VCaP (cell line): ENCODE measurements around the gene PKNOX1.
"Not testable (repeated sequence)": the region's sequence is repeated elsewhere in the genome, so short reads cannot be mapped to it uniquely, and the experiment has no call there.

ENCODE experiments used
- H3K27ac ChIP-seq: fragments of 450-650 bp; 2 replicates; pipeline ENCODE4 v1.5.1; 2017
- CTCF ChIP-seq: fragments of 450-650 bp; conservative IDR thresholded peaks from 2 replicates; pipeline ENCODE4 v1.5.1; 2017; ENCODE audit warnings: mild to moderate bottlenecking, moderate library complexity

Gene PKNOX1

GRCh38 chr21:42959728-42960127 lies 14.6 kb upstream of the PKNOX1 start:
- H3K27ac ChIP-seq = no peak overlapping the region
- TF ChIP-seq CTCF = no peak

GRCh38 chr21:42962380-42963007 lies 11.9 kb upstream of the PKNOX1 start:
- no peak overlapping the region for H3K27ac ChIP-seq

GRCh38 chr21:42964086-42964485 lies 10.3 kb upstream of the PKNOX1 start:
- no peak for TF ChIP-seq CTCF
- H3K27ac ChIP-seq = no peak overlapping the region

More at GRCh38 chr21:42962380-42963007, 11.9 kb upstream of the PKNOX1 start:
- no peak for TF ChIP-seq CTCF

GRCh38 chr21:42964546-42965210 lies 9.7 kb upstream of the PKNOX1 start:
- no peak for TF ChIP-seq CTCF
- no peak overlapping the region for H3K27ac ChIP-seq

- H3K27ac ChIP-seq = no peak overlapping the region
- TF ChIP-seq CTCF = no peak
Measured at GRCh38 chr21:42965211-42965560, 9.2 kb upstream of the PKNOX1 start.

GRCh38 chr21:42967616-42968015 lies 6.7 kb upstream of the PKNOX1 start:
- H3K27ac ChIP-seq = not testable (repeated sequence)

GRCh38 chr21:42969193-42969600 lies 5.2 kb upstream of the PKNOX1 start:
- TF ChIP-seq CTCF = no peak
- no peak overlapping the region for H3K27ac ChIP-seq

- H3K27ac ChIP-seq = no peak overlapping the region
- TF ChIP-seq CTCF = no peak
Measured at GRCh38 chr21:42970946-42971653, 3.3 kb upstream of the PKNOX1 start.
